ENCODE data around the gene ANKRD6. TPM values are rescaled to one million over a fixed set of nuclear protein-coding genes. Genes with fewer than 3 reads are reported as not detected.
"Not testable (repeated sequence)": the region's sequence is repeated elsewhere in the genome, so short reads cannot be mapped to it uniquely, and the experiment has no call there.

The ANKRD6 gene
- total RNA-seq, 1 donor from 2014 or later, result 5.5 TPM

GRCh38 chr6:89640804-89641203, 207.9 kb downstream of the ANKRD6 start:
- no peak for DNase-seq (ENCODE audit: extremely low spot score, unreplicated experiment)
- Mint-ChIP-seq H3K36me3 (ENCODE audit: unreplicated experiment) (peaks cover 30% of the 10 kb centered on the region), H3K27me3 (ENCODE audit: unreplicated experiment) (no peaks in the 10 kb centered on the region), H3K9me3 (ENCODE audit: unreplicated experiment) (no peaks in the 10 kb centered on the region), H3K4me1 (ENCODE audit: unreplicated experiment) (peaks cover 20% of the 10 kb centered on the region), H3K27ac (ENCODE audit: unreplicated experiment) (no peak overlapping the region), H3K4me3 (ENCODE audit: unreplicated experiment) (no peak overlapping the region)
- no peak for TF ChIP-seq CTCF (IDR thresholded peaks at IDR 0.05)

- Mint-ChIP-seq H3K36me3 (ENCODE audit: unreplicated experiment) (peaks cover 24% of the 10 kb centered on the region), H3K4me1 (ENCODE audit: unreplicated experiment) (peaks cover 20% of the 10 kb centered on the region)
- not testable (repeated sequence) for DNase-seq (ENCODE audit: extremely low spot score, unreplicated experiment); H3K27me3 Mint-ChIP-seq (ENCODE audit: unreplicated experiment); H3K9me3 Mint-ChIP-seq (ENCODE audit: unreplicated experiment); H3K27ac Mint-ChIP-seq (ENCODE audit: unreplicated experiment); H3K4me3 Mint-ChIP-seq (ENCODE audit: unreplicated experiment)
Measured at GRCh38 chr6:89641581-89641980, 208.6 kb downstream of the ANKRD6 start.

- no peak for DNase-seq (ENCODE audit: extremely low spot score, unreplicated experiment)
- Mint-ChIP-seq H3K4me3 (ENCODE audit: unreplicated experiment) (no peak overlapping the region), H3K4me1 (ENCODE audit: unreplicated experiment) (peaks cover 16% of the 10 kb centered on the region), H3K9me3 (ENCODE audit: unreplicated experiment) (no peaks in the 10 kb centered on the region), H3K27ac (ENCODE audit: unreplicated experiment) (no peak overlapping the region), H3K27me3 (ENCODE audit: unreplicated experiment) (no peaks in the 10 kb centered on the region), H3K36me3 (ENCODE audit: unreplicated experiment) (peaks cover 31% of the 10 kb centered on the region)
- no peak for TF ChIP-seq CTCF (IDR thresholded peaks at IDR 0.05)
Measured at GRCh38 chr6:89642956-89643355, 210.0 kb downstream of the ANKRD6 start.

- H3K9me3 Mint-ChIP-seq (ENCODE audit: unreplicated experiment), result no peaks in the 10 kb centered on the region
- H3K27ac Mint-ChIP-seq (ENCODE audit: unreplicated experiment), result no peak overlapping the region
- peaks cover 31% of the 10 kb centered on the region for H3K36me3 Mint-ChIP-seq (ENCODE audit: unreplicated experiment)
- no peak for TF ChIP-seq CTCF (IDR thresholded peaks at IDR 0.05)
- H3K27me3 Mint-ChIP-seq (ENCODE audit: unreplicated experiment), result no peaks in the 10 kb centered on the region
- H3K4me1 Mint-ChIP-seq (ENCODE audit: unreplicated experiment), result peaks cover 12% of the 10 kb centered on the region
- no peak overlapping the region for H3K4me3 Mint-ChIP-seq (ENCODE audit: unreplicated experiment)
- no peak for DNase-seq (ENCODE audit: extremely low spot score, unreplicated experiment)
Measured at GRCh38 chr6:89643406-89643805, 210.5 kb downstream of the ANKRD6 start.

- H3K36me3 Mint-ChIP-seq (ENCODE audit: unreplicated experiment), result peaks cover 32% of the 10 kb centered on the region
- no peaks in the 10 kb centered on the region for H3K9me3 Mint-ChIP-seq (ENCODE audit: unreplicated experiment)
- no peaks in the 10 kb centered on the region for H3K27me3 Mint-ChIP-seq (ENCODE audit: unreplicated experiment)
- TF ChIP-seq CTCF (IDR thresholded peaks at IDR 0.05), result no peak
- H3K27ac Mint-ChIP-seq (ENCODE audit: unreplicated experiment), result no peak overlapping the region
- no peaks in the 10 kb centered on the region for H3K4me1 Mint-ChIP-seq (ENCODE audit: unreplicated experiment)
- DNase-seq (ENCODE audit: extremely low spot score, unreplicated experiment), result no peak
- H3K4me3 Mint-ChIP-seq (ENCODE audit: unreplicated experiment), result no peak overlapping the region
Measured at GRCh38 chr6:89644864-89645263, 211.9 kb downstream of the ANKRD6 start.

- no peak for TF ChIP-seq CTCF (IDR thresholded peaks at IDR 0.05)
- Mint-ChIP-seq H3K9me3 (ENCODE audit: unreplicated experiment) (no peaks in the 10 kb centered on the region), H3K36me3 (ENCODE audit: unreplicated experiment) (peaks cover 42% of the 10 kb centered on the region), H3K4me3 (ENCODE audit: unreplicated experiment) (no peak overlapping the region), H3K27ac (ENCODE audit: unreplicated experiment) (no peak overlapping the region), H3K27me3 (ENCODE audit: unreplicated experiment) (no peaks in the 10 kb centered on the region), H3K4me1 (ENCODE audit: unreplicated experiment) (no peaks in the 10 kb centered on the region)
- no peak for DNase-seq (ENCODE audit: extremely low spot score, unreplicated experiment)
Measured at GRCh38 chr6:89649682-89650081, 216.7 kb downstream of the ANKRD6 start.
